Measurements from ENCODE around the gene HIPK1. TPM values are rescaled to one million over a fixed set of nuclear protein-coding genes. Genes with fewer than 3 reads are reported as not detected.

The HIPK1 gene
- total and polyA plus RNA-seq, 2 of the 13 experiments (the other 11 are each of a cell fraction or from before 2014, with no cell fraction given), result 20.8 to 33.4 TPM

DNA sequence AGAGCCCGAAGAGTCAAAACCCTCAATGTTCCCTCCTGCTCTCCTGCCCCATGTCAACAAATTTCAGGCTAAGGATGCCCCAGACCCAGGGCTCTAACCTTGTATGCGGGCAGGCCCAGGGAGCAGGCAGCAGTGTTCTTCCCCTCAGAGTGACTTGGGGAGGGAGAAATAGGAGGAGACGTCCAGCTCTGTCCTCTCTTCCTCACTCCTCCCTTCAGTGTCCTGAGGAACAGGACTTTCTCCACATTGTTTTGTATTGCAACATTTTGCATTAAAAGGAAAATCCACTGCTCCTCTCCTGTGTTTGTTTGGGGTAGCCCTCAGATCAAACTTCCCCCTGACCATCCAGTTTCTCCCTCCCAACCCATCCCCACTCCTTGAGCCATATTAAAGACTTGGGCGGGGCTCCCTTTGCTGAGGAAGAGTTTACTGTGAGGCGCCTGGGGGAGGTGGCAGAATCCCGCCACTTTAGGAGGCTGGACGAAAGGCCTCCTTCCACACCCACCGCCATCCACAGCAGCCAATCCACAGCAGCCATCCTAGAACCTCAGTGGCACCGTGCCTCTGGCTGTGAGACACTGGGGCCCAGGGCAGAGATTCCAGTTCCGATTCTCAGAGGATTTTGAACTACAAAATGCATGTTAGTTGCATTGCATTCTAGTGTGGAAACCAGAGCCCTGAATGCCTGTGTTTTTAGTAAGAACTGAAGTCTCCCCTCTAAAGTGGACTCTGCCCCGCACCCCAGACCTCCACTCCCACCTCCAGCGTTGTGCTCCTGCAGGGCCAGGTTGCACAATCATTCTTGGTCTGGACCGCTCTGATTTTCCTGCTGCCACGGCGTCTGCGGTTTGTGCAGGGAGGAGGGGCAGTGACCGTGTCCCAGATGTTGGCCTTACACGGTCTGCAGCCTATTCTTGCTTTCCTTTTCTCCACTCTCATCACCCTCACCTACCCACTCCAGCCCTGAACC, 53.1 kb downstream of the HIPK1 start (continued):
- TF ChIP-seq DZIP1 (CRISPR knock-in tag; IDR thresholded peaks at IDR 0.05) (no peak), MLLT10 (CRISPR knock-in tag; IDR thresholded peaks at IDR 0.05) (no peak), ZNF629 (CRISPR knock-in tag; conservative IDR thresholded peaks at IDR 0.05) (no peak), PAF1 (CRISPR knock-in tag; IDR thresholded peaks at IDR 0.05) (no peak), ZBED4 (CRISPR knock-in tag; IDR thresholded peaks at IDR 0.05; ENCODE audit: borderline replicate concordance) (no peak), ZNF274 (CRISPR knock-in tag; IDR thresholded peaks at IDR 0.05) (no peak), CBX1 (IDR thresholded peaks at IDR 0.05; ENCODE audit: low read depth) (peak; percentile 24), ZSCAN31 (CRISPR knock-in tag; IDR thresholded peaks at IDR 0.05; ENCODE audit: low read depth) (no peak), ONECUT2 (CRISPR knock-in tag; IDR thresholded peaks at IDR 0.05) (no peak), ZFP36 (IDR thresholded peaks at IDR 0.05; ENCODE audit: borderline replicate concordance, low read depth, low read length, partially characterized antibody) (no peak), ELK4 (CRISPR knock-in tag; IDR thresholded peaks at IDR 0.05; ENCODE audit: borderline replicate concordance) (no peak), PHF8 (CRISPR knock-in tag; IDR thresholded peaks at IDR 0.05) (no peak), NFKBIZ (CRISPR knock-in tag; IDR thresholded peaks at IDR 0.05) (no peak), ZNF782 (CRISPR knock-in tag; IDR thresholded peaks at IDR 0.05; ENCODE audit: borderline replicate concordance) (no peak), ZNF816 (CRISPR knock-in tag; IDR thresholded peaks at IDR 0.05; ENCODE audit: borderline replicate concordance) (no peak)
